NCI-H1092 treated with DMSO at 0.1 percent for 48 hours (cell line): ENCODE measurements around the gene EEF1A2.

Experiments
- DNase-seq: peaks from one replicate; lab custom pipeline; 2025; lab: John Stamatoyannopoulos, UW

The EEF1A2 gene

GRCh38 chr20:63498960-63499337 lies at the start of gene EEF1A2:
TSS of gene EEF1A2 (minus strand) at chr20:63499083. CDS start at chr20:63497763, 1,320 bp downstream.
- DNase-seq, result peak; percentile 63

DNA sequence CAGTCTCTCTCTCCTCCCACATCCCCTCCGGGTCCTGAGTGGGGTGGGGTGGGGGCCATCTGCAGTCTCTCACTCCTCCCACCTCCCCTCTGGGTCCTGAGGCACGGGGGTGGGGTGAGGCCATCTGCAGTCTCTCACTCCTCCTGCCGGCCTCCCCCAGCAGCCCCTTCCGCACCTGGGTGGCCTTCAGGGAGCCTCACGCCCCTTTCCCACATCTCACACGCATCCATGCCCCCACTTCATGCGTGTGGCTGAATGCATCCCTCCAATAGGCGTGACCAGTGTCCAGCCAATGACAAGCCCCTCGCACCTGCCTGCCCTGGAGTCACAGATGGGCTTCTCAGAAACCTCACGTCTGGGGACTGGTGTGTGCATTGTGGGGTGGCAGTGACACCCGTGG lies 49.7 kb upstream of the EEF1A2 start:
- DNase-seq, result no peak

- DNase-seq, result no peak
Observed at GRCh38 chr20:63547725-63548480, 49.0 kb upstream of the EEF1A2 start, which contains the start of gene SRMS. TSS of gene SRMS (minus strand) at chr20:63547749. CDS start at chr20:63547463, 286 bp downstream.

DNA sequence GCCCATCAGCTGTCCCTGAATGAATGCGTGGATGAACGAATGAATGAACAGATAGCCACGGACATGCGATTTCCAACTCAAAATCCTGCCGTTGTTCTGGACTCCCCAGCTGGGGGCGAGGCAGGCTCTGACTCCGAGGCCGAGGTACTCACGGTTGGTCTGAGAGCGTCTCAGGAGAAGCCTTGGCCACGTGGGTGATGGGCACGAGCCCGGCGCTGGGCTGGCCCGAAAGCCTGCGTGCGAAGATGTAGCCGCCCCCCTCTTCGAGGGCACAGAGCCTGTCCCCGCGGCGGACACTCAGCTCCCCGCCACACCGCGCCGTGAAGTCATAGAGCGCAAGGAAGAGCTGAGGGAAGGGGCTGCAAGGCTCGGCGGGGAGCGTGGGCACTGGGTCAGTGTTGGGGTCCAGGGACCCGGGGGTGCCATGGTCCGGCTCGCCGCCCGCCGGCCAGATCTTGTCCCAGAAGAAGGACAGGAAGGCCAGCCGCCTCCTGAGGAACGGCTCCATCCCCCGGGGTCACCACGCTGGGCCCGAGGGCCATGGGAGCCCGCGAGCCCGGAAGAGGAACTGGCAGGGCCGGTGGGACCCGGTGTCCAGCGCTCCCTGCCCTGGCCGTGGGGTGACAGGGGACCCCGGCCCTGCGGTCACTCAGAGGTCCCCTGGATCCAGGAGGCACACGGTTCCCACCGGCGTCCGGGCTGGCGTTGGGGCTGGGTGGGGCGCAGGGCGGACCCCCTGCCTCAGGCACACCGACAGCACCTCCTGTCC lies 48.3 kb upstream of the EEF1A2 start:
- no peak for DNase-seq

GRCh38 chr20:63546256-63546955 lies 47.5 kb upstream of the EEF1A2 start:
- DNase-seq, result no peak

GRCh38 chr20:63545814-63546213 lies 46.9 kb upstream of the EEF1A2 start:
- DNase-seq, result no peak

GRCh38 chr20:63544958-63545516 lies 46.2 kb upstream of the EEF1A2 start:
- DNase-seq, result no peak

GRCh38 chr20:63544241-63544957 lies 45.5 kb upstream of the EEF1A2 start:
- DNase-seq, result no peak

GRCh38 chr20:63543733-63544132 lies 44.9 kb upstream of the EEF1A2 start:
- DNase-seq, result no peak

- no peak for DNase-seq
Observed at GRCh38 chr20:63543131-63543530, 44.2 kb upstream of the EEF1A2 start.

DNA sequence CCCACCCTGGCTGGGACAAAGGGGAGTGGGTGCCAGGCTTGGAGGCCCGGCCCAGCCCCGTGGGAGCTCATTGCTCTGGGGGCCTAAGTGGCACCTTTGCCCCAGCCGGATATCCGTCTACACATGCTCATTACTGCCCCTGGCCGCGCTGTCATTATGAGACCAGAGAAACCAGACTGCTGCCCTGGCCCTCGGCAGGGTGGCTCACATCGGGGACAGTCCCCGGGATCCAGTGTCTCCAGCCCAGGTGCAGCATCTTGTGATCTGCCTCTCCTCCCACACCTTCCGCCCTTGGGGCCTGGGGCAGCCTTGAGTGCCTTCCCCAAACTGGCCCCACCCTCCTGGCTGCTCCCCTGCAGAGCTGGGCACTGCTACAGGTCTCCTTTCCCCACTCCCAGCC lies 43.8 kb upstream of the EEF1A2 start:
- DNase-seq, result no peak

- no peak for DNase-seq
Observed at GRCh38 chr20:63542031-63542559, 43.2 kb upstream of the EEF1A2 start.

DNA sequence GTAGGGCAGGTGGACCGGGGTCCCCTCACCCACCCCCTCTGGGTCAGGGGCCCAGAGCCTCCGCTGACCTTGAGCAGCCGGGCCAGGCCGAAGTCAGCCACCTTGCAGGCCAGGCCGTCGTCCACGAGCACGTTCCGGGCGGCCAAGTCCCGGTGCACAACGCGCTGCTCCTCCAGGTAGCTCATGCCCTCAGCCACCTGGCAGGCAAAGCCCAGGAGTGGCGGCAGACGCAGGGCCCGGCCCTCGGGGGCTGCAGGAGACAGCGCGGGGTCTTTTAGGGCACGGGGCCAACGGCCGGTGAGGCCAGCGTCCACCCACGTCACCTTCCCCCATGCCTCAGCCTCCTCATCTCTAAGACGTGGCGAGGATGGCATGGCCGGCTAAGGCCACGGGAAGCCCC lies 42.5 kb upstream of the EEF1A2 start:
- DNase-seq, result no peak

DNA sequence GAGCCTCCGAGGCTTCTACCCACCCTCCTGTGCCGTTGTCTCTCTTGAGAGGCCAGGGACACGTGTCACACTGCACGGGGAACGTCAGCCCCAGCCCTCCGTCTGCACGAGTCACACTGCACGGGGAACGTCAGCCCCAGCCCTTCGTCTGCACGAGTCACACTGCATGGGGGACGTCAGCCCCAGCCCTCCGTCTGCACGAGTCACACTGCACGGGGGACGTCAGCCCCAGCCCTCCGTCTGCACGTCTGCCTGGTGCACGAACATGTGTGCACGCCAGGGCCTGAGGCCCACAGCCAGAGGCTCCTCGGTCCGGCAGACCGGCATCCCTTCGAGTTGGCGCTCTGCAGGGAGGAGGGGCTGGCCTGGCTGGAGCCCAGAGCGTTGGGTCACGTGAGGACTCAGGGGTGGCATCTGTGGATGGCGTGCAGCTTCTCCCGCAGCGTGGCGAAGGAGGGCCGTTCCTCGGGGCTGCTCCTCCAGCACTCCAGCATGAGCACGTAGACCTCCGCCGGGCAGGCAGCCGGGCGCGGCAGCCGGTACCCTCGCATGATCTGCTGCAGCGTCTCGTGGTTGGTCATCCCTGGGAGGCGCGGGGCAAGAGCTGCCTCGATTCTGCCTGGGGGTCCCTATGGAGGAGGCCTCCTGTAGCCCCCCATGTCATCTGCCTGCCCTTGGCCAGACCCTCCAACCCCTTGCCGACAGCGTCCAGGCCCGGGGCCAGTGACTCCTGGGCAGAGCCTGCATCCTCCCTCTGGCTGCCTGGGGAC lies 41.7 kb upstream of the EEF1A2 start:
- peak; percentile 16 for DNase-seq

DNA sequence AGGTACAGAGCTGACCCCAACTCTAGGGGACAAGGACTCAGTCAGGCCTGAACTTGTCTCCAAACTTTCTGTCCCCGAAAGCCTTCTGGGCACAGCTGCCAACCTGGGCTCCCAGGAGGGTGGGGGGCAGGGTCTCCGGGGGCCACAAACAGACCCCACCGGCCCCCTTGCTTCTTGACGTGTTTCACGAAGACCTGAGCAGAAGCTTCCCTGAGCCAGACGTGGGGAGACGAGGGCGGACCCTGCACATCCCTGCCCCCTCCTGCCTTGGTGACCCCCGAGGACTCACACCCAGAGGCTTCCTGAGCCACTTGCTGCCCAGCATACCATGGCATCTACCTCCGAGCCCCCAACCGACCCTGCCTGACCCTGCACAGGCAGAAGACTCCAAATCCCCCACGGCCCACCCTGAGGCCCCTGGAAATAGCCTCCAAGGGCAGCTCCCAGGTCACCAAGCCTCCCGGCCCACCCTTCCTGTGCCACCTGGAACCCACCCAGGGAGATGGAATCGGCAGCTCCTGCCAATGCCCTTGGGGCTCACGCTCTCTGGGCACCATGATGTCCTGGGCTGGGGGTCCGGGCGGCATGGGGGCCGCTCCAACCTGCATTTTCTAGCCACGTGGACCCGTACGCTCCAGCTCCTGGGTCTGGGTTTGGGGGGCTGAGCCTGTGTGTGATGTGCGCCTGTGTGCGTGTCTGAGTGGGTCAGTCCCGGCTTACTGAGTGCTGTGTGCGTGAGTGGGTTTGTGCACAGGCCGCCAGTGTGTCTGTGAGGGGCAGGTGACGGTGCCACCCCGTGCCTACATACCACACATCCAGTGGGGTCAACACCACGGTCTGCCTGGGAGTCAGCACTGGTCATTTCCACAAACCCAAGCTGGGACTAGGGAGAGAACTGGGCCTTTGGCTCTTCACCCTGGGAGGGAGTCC lies 40.8 kb upstream of the EEF1A2 start:
- no peak for DNase-seq

DNA sequence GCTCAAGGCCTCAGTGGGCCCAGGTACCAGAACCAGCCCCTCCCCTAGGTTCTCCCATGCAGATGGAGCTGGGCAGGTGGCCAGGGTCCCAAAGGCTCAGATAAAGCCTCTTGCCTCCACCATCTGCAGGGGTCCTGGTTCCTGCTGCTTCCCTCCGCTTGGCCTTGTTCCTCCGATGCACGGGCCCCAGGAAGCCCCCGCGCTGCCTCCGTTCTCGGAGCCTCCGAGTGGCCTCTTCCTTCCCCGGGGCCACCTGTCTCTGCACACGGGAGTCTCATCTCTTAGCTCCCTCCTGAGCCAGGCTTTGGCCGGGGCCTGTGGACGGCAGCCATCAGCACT lies 40.2 kb upstream of the EEF1A2 start:
- DNase-seq, result no peak

GRCh38 chr20:63538204-63539091 lies 39.6 kb upstream of the EEF1A2 start:
- no peak for DNase-seq

GRCh38 chr20:63537525-63538203 lies 38.8 kb upstream of the EEF1A2 start:
- DNase-seq, result peak; percentile 46
